Measurements from ENCODE around the gene RBM10.

RBM10 gene

DNA sequence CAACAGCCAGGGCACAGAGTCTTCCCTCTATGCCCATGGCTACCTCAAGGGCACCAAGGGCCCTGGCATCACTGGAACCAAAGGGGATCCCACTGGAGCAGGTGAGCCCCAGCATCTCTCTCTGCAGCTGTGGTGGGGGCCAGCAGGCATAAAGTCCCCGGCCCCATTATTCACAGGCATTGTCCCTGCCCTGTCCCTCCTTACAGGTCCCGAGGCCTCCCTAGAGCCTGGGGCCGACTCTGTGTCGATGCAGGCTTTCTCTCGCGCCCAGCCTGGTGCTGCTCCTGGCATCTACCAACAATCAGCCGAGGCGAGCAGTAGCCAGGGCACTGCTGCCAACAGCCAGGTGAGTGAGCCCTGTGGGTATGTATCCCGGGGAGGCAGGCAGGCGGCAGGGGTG lies 36.3 kb downstream of the RBM10 start:
- Mint-ChIP-seq H3K4me1 (no peaks in the 10 kb centered on the region), H3K4me3 (no peak overlapping the region), H3K27ac (no peak overlapping the region), H3K27me3 (no peaks in the 10 kb centered on the region), H3K9me3 (no peaks in the 10 kb centered on the region)
- ATAC-seq (no peak), DNase-seq (no peak)

DNA sequence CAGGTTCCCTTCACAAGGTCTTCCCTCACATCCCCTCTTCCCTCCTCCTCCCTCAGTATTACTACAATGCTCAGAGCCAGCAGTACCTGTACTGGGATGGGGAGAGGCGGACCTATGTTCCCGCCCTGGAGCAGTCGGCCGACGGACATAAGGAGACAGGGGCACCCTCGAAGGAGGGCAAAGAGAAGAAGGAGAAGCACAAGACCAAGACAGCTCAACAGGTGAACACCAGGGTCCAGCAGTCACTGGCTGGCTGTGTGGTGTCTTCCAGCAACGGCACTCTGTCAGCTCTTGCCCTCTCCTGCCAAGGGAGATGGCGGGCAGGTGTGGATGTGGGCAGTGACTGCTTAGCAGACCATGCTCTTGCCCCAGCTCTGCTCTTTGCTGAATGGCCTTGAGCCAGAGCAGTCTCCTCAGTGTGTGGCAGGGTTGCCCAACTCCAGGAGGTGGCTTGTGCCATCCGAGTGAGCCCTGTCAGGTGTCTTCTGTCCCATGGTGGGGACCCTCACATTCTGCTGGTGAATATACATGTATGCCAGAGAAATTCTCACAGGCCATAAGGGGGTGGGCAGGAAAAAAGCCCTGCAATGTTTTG lies 37.2 kb downstream of the RBM10 start:
- Mint-ChIP-seq H3K27ac (no peak overlapping the region), H3K4me3 (no peak overlapping the region), H3K4me1 (peaks cover under 1% of the 10 kb centered on the region), H3K9me3 (no peaks in the 10 kb centered on the region), H3K27me3 (no peaks in the 10 kb centered on the region)
- DNase-seq (no peak), ATAC-seq (no peak)

DNA sequence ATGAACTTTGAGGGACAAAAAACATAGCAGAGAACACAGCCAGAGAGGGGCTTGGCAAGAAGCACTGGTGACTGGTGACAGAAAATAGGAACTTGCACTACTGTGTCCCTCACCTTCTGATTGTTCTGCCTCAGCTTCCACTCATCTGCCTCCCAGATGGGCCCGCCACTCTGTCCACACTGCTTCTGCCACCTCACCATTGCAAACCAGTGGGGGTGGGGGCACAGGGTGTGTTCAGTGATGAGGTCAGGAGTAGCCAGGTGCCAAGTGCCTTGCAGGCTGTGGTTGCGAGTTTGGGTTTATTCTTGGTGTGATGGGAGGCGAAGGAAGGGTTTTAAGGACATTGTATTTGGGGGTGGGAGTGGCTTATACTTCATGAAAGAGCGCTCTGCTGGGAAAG lies 39.5 kb downstream of the RBM10 start:
- ATAC-seq (no peak), DNase-seq (no peak)
- Mint-ChIP-seq H3K9me3 (no peaks in the 10 kb centered on the region), H3K4me1 (peaks cover 20% of the 10 kb centered on the region), H3K27me3 (no peaks in the 10 kb centered on the region), H3K4me3 (no peak overlapping the region), H3K27ac (peak overlapping the region in 1 of 2 donors; percentile 8)

DNA sequence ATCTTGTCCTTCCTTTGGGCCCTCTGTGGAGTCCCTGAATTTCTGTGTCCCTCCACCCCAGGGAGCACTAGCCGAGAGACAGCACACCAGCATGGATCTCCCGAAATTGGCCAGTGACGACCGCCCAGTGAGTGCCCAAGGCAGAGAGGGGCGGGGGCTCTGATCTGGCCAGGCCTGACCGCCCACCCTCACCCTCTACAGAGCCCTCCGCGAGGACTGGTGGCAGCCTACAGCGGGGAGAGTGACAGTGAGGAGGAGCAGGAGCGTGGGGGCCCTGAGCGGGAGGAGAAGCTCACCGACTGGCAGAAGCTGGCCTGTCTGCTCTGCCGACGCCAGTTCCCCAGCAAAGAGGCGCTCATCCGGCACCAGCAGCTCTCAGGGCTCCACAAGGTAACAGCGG lies 40.2 kb downstream of the RBM10 start:
- Mint-ChIP-seq H3K27me3 (no peaks in the 10 kb centered on the region), H3K4me3 (no peak overlapping the region), H3K27ac (no peak overlapping the region), H3K4me1 (peaks cover 21% of the 10 kb centered on the region), H3K9me3 (no peaks in the 10 kb centered on the region)
- DNase-seq (no peak), ATAC-seq (no peak)

DNA sequence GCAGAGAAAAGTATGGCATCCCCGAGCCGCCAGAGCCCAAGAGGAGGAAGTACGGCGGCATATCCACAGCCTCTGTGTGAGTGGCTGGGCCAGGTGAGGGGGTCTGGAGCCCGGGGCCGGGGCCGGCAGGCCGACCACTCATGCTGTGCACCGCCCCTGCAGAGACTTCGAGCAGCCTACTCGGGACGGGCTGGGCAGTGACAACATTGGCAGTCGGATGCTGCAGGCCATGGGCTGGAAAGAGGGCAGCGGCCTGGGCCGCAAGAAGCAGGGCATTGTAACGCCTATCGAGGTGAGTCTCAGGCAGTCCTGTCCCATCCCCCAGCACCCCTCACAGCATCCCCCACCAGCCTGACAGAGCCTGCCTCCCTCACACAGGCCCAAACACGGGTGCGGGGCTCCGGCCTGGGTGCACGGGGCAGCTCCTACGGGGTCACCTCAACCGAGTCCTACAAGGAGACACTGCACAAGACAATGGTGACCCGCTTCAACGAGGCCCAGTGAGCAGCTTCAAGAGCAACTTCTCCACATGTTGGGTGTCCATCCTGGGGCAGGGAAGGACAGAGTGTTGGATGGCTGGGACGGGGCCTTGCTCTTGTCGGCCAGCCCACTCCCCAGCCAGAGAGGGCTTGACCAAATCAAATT lies 41.2 kb downstream of the RBM10 start:
- ATAC-seq (no peak), DNase-seq (no peak)
- Mint-ChIP-seq H3K4me1 (peaks cover 26% of the 10 kb centered on the region), H3K27ac (peak overlapping the region in 1 of 2 donors; percentile 27), H3K27me3 (no peaks in the 10 kb centered on the region), H3K9me3 (no peaks in the 10 kb centered on the region), H3K4me3 (no peak overlapping the region)

DNA sequence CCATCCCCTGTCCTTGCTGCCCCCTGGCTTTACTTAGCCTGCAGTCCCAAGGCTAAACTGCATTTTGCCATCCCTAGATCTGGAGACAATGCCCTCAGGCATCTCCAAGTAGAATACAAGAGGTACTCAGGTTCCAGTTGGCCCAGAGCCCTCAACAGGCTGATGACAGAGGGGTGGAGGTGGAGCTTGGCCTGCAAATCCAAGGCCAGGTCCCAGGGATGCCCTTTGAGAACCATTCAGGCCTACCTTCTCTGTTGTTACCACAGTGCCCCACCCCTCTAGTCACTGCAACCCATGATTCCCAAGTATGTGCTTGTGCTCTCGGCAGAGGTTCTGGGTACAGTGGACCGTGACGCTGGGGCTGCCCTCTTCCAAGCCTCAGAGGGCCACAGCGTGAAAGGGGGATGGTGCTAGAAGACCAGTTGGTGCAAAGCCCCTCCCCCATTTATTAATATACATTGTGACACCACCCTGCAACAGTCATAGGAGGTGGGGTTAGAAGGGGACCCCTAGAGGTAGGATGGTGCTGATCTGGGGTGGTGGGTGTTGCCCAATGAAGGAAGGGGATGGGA lies 42.2 kb downstream of the RBM10 start:
- no peak overlapping the region for H3K4me3 Mint-ChIP-seq
- no peaks in the 10 kb centered on the region for H3K9me3 Mint-ChIP-seq

DNA sequence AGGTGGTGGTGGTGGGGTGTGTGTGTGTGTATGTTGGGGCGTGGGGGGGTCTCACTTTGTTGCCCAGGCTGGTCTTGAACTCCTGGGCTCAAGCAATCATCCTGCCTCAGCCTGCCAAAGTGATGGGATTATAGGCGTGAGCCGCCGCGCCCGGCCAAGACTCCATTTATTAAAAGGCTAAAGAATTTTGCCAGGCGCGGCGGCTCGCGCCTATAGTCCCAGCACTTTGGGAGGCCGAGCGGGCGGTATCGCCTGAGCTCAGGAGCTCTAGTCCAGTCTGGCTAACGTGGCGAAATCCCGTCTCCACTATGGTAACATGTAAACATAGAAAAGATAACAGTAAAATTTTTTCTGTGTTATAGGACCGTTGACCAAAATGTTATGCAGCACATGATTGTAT lies 44.9 kb downstream of the RBM10 start:
- no peak for DNase-seq
- ATAC-seq: no peak
- Mint-ChIP-seq H3K4me1 (peaks cover 44% of the 10 kb centered on the region), H3K27ac (no peak overlapping the region), H3K27me3 (no peaks in the 10 kb centered on the region), H3K9me3 (no peaks in the 10 kb centered on the region), H3K4me3 (no peak overlapping the region)

More for the DNA sequence above, 42.2 kb downstream of the RBM10 start:
- Mint-ChIP-seq H3K27me3 (no peaks in the 10 kb centered on the region), H3K27ac (peak overlapping the region in 1 of 2 donors; percentile 29), H3K4me1 (peaks cover 26% of the 10 kb centered on the region)
- DNase-seq: no peak
- ATAC-seq: no peak

DNA sequence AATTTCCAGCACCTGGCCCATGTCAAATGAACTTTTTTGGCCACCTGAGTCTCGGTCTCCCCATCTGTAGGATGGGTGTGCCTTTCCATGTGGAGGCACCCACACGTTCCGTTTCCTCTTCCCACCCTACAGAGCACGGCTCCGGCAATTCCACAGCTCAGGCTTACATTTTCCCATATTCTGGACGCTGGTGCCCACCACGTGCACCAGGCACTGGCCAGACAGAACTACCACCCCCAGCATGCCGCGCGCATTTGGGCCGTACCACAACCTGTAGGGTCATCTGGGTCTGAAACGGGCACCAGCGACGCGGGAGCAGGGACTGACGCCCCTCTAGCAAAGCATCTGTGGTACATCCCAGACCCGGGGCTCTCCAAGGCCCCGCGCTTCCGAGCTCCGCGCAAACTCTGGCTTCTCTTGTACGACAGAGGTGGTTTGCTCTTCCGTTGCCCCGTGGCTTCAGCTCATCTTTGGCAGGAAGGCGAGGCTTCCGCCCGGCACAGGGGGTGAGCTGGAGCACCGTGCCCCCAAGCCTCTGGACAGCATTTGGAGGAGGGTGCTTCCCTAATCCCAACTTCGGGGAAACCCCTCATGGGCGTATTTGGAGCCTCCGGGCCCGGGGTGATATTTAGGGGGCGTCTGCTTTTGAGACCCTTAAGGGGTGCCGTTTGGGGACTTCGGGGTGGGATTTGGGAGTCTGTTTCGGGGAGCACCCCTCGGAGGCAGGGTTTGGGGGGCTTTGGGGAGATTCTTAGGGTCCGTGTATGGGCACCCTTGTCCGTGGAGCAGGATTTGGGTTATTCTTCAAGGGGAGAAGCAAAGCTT lies 45.6 kb downstream of the RBM10 start:
- peaks cover 52% of the 10 kb centered on the region for H3K4me1 Mint-ChIP-seq
- H3K27me3 Mint-ChIP-seq: no peaks in the 10 kb centered on the region
- DNase-seq: peak; percentile 79 to 90
- peak; percentile 90 for ATAC-seq
- H3K27ac Mint-ChIP-seq: peak overlapping the region; percentile 96 to 97
- H3K4me3 Mint-ChIP-seq: peak overlapping the region; percentile 90 to 98
- no peaks in the 10 kb centered on the region for H3K9me3 Mint-ChIP-seq

DNA sequence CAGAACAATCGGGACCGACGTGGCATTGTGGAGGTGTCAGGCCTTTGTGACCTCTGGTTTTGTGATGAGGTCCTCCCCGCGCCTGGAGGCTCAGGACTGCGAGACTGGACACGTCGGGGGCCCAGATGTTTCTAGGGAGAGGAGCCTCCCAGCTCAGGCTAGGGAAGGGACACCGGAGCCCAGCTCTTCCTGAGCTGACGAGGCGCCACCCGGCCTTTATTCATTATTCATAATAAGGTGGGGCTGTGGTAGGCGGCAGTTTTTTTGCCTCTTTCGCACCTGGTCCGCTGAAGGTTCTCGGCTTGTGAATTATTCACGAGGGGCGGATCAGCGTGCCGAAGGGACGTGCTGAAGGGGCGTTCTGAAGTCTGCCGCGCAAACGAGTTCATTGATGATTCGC lies 46.3 kb downstream of the RBM10 start:
- Mint-ChIP-seq H3K27ac (peak overlapping the region; percentile 96 to 97), H3K9me3 (no peaks in the 10 kb centered on the region), H3K27me3 (no peaks in the 10 kb centered on the region), H3K4me3 (peak overlapping the region; percentile 90 to 98), H3K4me1 (peaks cover 58% of the 10 kb centered on the region)
- DNase-seq (peak; percentile 44 to 50), ATAC-seq (peak; percentile 13)

DNA sequence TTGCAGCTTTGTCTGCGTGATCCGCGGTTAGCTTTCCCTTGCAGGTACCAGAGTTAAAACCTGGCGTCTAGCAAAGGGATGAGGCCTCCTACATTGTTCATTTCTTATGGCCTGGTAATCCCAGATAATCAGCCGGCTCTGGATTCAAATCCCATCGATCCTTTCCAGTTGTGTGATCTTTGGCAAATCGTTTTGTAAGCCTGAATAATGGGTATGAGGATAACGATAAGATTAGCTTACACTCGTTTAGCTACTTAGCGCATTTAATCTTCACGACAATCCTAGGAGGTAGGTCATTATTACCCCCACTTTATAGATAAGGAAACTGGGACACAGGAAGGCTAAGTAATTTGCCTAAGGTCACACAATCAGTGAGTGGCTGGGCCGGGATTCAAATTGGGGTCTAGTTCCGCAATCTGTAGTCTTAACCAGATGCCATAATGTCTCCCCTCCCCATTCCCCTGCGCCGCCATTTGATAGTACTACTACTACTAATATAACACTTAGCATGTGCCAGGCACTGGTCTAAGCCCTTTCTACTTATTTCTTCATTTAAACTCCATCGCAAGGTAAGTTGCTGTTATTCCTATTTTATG lies 46.9 kb downstream of the RBM10 start:
- peak overlapping the region in 1 of 2 donors; percentile 67 for H3K27ac Mint-ChIP-seq
- H3K9me3 Mint-ChIP-seq: no peaks in the 10 kb centered on the region
- H3K4me3 Mint-ChIP-seq: peak overlapping the region; percentile 90 to 98
- H3K27me3 Mint-ChIP-seq: no peaks in the 10 kb centered on the region
- ATAC-seq (no peak), DNase-seq (no peak)
- H3K4me1 Mint-ChIP-seq: peaks cover 64% of the 10 kb centered on the region

DNA sequence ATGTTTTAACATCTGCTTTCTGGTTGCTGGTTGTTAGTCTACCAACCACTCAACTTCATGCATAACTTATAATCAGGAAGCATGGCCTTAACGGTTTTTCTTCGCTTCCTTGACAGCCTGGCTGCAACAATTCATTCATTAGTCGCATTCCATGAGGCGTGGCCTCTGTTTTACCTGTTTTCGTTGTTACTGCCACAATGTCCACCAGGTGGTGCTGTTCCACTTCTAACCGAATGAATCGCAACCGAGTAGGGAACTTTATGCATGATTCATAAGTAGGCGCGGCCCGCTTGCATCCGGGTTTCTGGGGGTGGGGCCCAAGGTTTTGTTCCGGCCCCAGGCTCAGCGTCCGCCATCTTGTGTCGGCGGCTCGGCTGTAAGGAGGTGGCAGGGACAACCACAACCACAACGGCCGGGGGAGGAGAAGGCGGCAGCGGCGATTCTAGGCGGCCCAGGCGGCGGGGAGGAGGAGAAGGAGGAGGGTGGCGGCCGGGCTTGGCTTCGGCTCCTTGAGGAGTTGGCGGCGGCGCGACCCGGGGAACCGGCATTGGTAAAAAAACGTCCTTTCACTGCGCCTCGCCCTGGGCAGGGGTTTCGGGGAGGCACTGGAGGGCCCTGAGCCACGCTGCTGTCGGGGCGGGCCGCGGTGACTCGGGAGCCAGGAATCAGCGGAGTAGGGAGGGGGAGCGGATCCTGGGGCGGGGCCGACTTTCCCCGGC lies 48.6 kb downstream of the RBM10 start, which contains the start of gene UBA1:
Gene UBA1, plus strand, starts transcription at position 355 of the 719 bp plus-strand sequence. CDS start 4,974 bp downstream, outside the sequence.
- H3K27ac Mint-ChIP-seq: peak within 1 kb of the TSS; percentile 98 to 99
- H3K27me3 Mint-ChIP-seq: no peaks in the 10 kb centered on the region
- H3K4me3 Mint-ChIP-seq: peak within 1 kb of the TSS; percentile 92 to 96
- DNase-seq: peak; percentile 86 to 92
- ATAC-seq: peak; percentile 78
- H3K4me1 Mint-ChIP-seq: peaks cover 65% of the 10 kb centered on the region
- H3K9me3 Mint-ChIP-seq: no peaks in the 10 kb centered on the region

DNA sequence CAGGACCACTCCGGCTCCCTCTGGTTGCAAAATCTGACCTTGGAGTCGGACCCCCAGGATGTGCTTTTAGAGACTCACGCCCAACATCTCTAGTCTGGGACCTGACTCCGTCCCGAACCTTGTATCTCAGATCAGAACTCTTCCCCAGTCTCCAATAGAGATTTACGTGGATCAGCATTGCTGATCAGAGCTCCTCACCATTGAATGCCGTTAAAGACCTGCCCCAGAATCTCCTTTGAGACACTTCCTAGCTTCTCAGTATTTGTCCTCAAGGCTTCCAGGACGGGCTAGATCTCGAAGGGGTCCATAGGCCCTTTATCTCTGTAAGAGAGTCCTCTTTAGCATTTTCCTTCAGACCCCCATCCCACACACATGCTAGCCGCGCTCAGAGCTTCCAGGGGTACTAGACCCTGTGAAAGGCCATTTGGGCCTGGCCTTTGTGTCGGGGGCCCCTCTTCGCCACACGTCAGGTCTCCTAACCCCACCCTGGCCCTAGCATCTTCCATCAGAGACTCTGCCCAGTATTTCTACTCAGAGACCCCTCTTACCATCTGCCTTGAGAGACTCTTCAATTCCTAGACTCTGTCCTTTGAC lies 49.3 kb downstream of the RBM10 start:
- Mint-ChIP-seq H3K27ac (peak overlapping the region; percentile 95 to 98), H3K27me3 (no peaks in the 10 kb centered on the region), H3K9me3 (no peaks in the 10 kb centered on the region), H3K4me3 (peak overlapping the region; percentile 92 to 96), H3K4me1 (peaks cover 65% of the 10 kb centered on the region)
- DNase-seq: no peak
- ATAC-seq: no peak

DNA sequence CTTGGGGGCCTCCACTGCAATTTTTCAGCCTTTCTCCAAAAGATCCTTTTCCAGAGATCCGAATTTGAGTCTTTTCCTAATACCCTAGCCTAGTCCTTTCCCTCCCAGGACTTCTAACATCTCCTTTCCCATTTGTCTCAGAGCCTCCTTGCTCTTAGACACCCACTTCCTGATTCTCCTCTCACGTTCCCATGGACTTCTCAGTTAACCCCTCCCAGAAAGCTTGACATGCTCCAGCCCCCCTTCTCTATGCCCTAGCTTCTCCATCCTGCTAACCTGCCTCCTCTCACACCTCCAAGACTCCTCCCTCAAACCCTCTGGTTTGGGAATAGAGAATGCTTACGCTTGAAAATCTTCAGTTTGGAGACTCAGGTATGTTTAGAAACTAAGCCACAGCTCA lies 51.1 kb downstream of the RBM10 start:
- no peaks in the 10 kb centered on the region for H3K9me3 Mint-ChIP-seq
- H3K4me1 Mint-ChIP-seq: peaks cover 60% of the 10 kb centered on the region
- H3K27me3 Mint-ChIP-seq: no peaks in the 10 kb centered on the region
- H3K4me3 Mint-ChIP-seq: peak overlapping the region; percentile 92 to 96
- no peak for ATAC-seq
- peak overlapping the region; percentile 94 to 95 for H3K27ac Mint-ChIP-seq
- no peak for DNase-seq

DNA sequence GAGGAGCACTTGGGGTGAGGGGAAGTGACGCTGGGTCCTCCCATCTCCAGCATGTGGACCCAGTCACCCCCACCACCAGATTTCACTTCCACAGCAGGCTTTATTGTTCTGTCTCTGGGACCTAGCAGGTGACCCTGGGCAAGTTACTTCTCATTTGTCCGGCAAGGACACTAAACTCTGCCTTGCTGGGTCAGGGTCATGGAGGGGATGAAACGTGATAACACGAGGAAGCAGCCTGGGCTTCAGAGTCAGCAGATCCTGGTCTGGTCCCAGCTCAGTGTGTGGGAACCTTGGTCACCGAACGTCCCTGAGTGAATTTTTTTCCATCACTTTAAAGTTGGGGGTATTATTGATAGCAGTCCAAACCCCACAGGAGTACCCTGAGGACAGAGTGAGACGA lies 52.5 kb downstream of the RBM10 start:
- DNase-seq (no peak), ATAC-seq (no peak)
- Mint-ChIP-seq H3K9me3 (no peaks in the 10 kb centered on the region), H3K27ac (peak overlapping the region in 1 of 2 donors; percentile 65), H3K4me1 (peaks cover 59% of the 10 kb centered on the region), H3K27me3 (no peaks in the 10 kb centered on the region), H3K4me3 (no peak overlapping the region)
